ENCODE results near the gene EHD4. TPM values are rescaled to one million over a fixed set of nuclear protein-coding genes. Genes with fewer than 3 reads are reported as not detected.

EHD4 gene
- total and polyA plus RNA-seq, 9 donors = 23.1 to 38.8 (median 30.2) TPM

DNA sequence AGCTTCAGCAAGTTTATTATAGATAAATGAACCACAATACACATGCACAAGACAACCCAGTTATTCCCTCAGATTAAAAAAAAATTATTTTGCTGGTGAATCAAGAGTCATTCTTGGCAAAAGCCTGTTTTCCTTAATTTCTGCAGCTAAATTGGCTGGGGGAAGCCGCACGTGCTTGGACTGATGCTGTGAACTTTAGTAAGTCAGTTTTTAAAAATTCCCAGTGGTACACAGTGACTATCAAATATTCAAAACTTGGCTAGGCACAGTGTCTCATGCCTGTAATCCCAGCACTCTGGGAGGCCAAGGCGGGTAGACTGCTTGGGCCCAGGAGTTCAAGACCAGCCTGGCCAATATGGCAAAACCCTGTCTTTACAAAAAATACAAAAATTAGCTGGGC, 23.9 kb downstream of the EHD4 start:
- Histone ChIP-seq H3K4me1 (ENCODE audit: control insufficient read depth, insufficient read depth, low read length) (peaks cover 65% of the 10 kb centered on the region), H3K36me3 (ENCODE audit: control insufficient read depth, insufficient read depth, low read length) (peaks cover 26% of the 10 kb centered on the region), H3K27ac (ENCODE audit: low read length) (no peak overlapping the region), H3K4me3 (ENCODE audit: low read length) (no peak overlapping the region), H3K9me3 (replicated peaks; ENCODE audit: control insufficient read depth, low read depth, low read length) (no peaks in the 10 kb centered on the region), H3K27me3 (ENCODE audit: control insufficient read depth, insufficient read depth, low read length) (no peaks in the 10 kb centered on the region)
- DNase-seq = peak; percentile 91
- 60% methylated on average over 1 of the region's 3 CpGs for WGBS (ENCODE audit: insufficient coverage)

- DNase-seq = no peak
- H3K4me3 ChIP-seq (ENCODE audit: low read length) = no peak overlapping the region
- no peaks in the 10 kb centered on the region for H3K27me3 ChIP-seq (ENCODE audit: control insufficient read depth, insufficient read depth, low read length)
- WGBS (ENCODE audit: insufficient coverage) = no CpG with 5 or more reads among the region's 2 CpGs
- H3K36me3 ChIP-seq (ENCODE audit: control insufficient read depth, insufficient read depth, low read length) = peaks cover 21% of the 10 kb centered on the region
- no peaks in the 10 kb centered on the region for H3K9me3 ChIP-seq (replicated peaks; ENCODE audit: control insufficient read depth, low read depth, low read length)
- H3K27ac ChIP-seq (ENCODE audit: low read length) = no peak overlapping the region
- H3K4me1 ChIP-seq (ENCODE audit: control insufficient read depth, insufficient read depth, low read length) = peaks cover 76% of the 10 kb centered on the region
These were observed 25.4 kb downstream of the EHD4 start for GRCh38 chr15:41946970-41947369.

DNA sequence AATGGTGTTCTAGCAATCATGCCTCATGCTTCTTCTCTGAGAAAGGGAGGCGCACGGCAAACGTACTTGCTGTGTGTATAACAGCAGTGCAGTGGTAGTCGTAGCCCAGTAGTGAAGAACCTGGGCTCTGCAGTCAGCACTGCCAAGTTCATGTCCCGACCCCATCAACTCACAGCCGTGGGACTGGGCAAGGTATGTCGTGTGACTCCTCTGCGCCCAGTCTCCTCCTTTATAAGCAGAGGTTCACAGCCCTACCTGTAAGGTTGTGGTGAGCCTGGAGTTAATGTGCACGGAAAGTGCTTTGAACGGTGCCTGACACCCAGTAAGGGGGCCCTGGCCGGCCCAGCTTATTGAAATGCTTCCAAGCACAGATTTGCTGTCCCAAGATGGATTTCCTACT, 26.6 kb downstream of the EHD4 start:
- DNase-seq = no peak
- 65% methylated on average over 4 of the region's 11 CpGs for WGBS (ENCODE audit: insufficient coverage)
- H3K27me3 ChIP-seq (ENCODE audit: control insufficient read depth, insufficient read depth, low read length) = no peaks in the 10 kb centered on the region
- H3K4me1 ChIP-seq (ENCODE audit: control insufficient read depth, insufficient read depth, low read length) = peaks cover 74% of the 10 kb centered on the region
- H3K27ac ChIP-seq (ENCODE audit: low read length) = no peak overlapping the region
- no peaks in the 10 kb centered on the region for H3K9me3 ChIP-seq (replicated peaks; ENCODE audit: control insufficient read depth, low read depth, low read length)
- H3K4me3 ChIP-seq (ENCODE audit: low read length) = no peak overlapping the region
- peaks cover 15% of the 10 kb centered on the region for H3K36me3 ChIP-seq (ENCODE audit: control insufficient read depth, insufficient read depth, low read length)

GRCh38 chr15:41945221-41945620, 27.1 kb downstream of the EHD4 start:
- Histone ChIP-seq H3K27ac (ENCODE audit: low read length) (peak overlapping the region; percentile 39), H3K9me3 (replicated peaks; ENCODE audit: control insufficient read depth, low read depth, low read length) (no peaks in the 10 kb centered on the region), H3K4me1 (ENCODE audit: control insufficient read depth, insufficient read depth, low read length) (peaks cover 75% of the 10 kb centered on the region), H3K36me3 (ENCODE audit: control insufficient read depth, insufficient read depth, low read length) (peaks cover 12% of the 10 kb centered on the region), H3K27me3 (ENCODE audit: control insufficient read depth, insufficient read depth, low read length) (no peaks in the 10 kb centered on the region), H3K4me3 (ENCODE audit: low read length) (no peak overlapping the region)
- 69% methylated on average over 6 of the region's 6 CpGs for WGBS (ENCODE audit: insufficient coverage)
- DNase-seq = no peak

DNA sequence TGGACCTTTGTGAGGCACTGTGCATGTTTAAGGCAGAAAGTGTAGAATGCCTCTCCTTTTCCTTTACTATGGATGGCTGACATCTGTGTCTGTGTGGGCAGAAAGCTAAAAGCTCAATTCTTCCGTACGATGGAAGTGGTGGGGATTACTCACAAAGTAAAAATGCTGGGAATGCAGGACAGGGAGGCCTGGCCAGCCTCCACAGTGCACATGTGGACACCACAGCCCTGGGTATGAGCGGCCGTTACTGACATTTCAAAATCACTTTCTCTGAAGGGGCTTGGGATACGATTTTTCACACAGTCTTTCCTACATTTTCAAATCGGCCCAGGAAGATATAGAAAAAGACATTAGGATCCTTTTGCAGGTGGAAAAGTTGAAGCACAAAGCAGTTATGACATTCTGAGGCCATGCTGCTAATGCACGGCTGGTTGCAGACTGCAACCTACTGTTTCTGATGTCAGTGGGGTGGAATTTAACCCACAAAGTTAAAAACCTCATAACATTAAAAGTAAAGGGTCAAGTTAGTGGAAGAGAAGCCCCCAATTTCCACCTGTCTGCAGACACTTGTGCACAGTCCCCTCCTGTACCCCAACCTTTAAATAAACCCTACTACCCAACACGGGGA, 27.9 kb downstream of the EHD4 start:
- Histone ChIP-seq H3K27me3 (ENCODE audit: control insufficient read depth, insufficient read depth, low read length) (no peaks in the 10 kb centered on the region), H3K9me3 (replicated peaks; ENCODE audit: control insufficient read depth, low read depth, low read length) (no peaks in the 10 kb centered on the region), H3K4me1 (ENCODE audit: control insufficient read depth, insufficient read depth, low read length) (peaks cover 73% of the 10 kb centered on the region), H3K36me3 (ENCODE audit: control insufficient read depth, insufficient read depth, low read length) (peaks cover 6% of the 10 kb centered on the region), H3K4me3 (ENCODE audit: low read length) (no peak overlapping the region), H3K27ac (ENCODE audit: low read length) (peak overlapping the region; percentile 81)
- 14% methylated on average over 5 of the region's 8 CpGs for WGBS (ENCODE audit: insufficient coverage)
- peak; percentile 83 for DNase-seq

GRCh38 chr15:41943543-41944312, 28.6 kb downstream of the EHD4 start:
- 80% methylated on average over 5 of the region's 6 CpGs for WGBS (ENCODE audit: insufficient coverage)
- no peak overlapping the region for H3K4me3 ChIP-seq (ENCODE audit: low read length)
- H3K4me1 ChIP-seq (ENCODE audit: control insufficient read depth, insufficient read depth, low read length) = peaks cover 73% of the 10 kb centered on the region

DNA sequence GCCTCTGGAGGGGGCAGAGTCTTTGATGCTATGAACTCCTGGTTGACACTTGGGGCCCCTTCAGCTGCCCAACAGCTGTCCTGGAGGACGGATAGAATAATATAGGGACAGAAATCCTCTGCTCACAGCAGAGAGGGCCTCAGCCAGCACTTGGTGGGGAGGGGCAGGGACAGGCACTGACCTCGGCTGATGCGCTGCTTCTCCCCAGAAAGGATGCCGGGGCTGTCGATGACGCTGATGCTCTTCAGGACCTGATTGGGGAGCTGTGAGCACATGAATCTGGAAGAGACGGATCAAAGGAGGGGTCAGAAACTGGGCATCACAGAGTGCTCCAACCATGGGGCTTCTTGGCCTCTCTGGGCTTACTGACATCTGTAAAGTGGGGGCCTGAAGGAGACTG, 29.5 kb downstream of the EHD4 start:
- Histone ChIP-seq H3K27me3 (ENCODE audit: control insufficient read depth, insufficient read depth, low read length) (no peaks in the 10 kb centered on the region), H3K27ac (ENCODE audit: low read length) (no peak overlapping the region), H3K36me3 (ENCODE audit: control insufficient read depth, insufficient read depth, low read length) (peaks cover 8% of the 10 kb centered on the region), H3K4me3 (ENCODE audit: low read length) (no peak overlapping the region), H3K9me3 (replicated peaks; ENCODE audit: control insufficient read depth, low read depth, low read length) (no peaks in the 10 kb centered on the region), H3K4me1 (ENCODE audit: control insufficient read depth, insufficient read depth, low read length) (peaks cover 67% of the 10 kb centered on the region)
- DNase-seq = no peak
- WGBS (ENCODE audit: insufficient coverage) = 74% methylated on average over 5 of the region's 7 CpGs

More at GRCh38 chr15:41943543-41944312, 28.6 kb downstream of the EHD4 start:
- Histone ChIP-seq H3K9me3 (replicated peaks; ENCODE audit: control insufficient read depth, low read depth, low read length) (no peaks in the 10 kb centered on the region), H3K27ac (ENCODE audit: low read length) (peak overlapping the region; percentile 81), H3K36me3 (ENCODE audit: control insufficient read depth, insufficient read depth, low read length) (peaks cover 6% of the 10 kb centered on the region), H3K27me3 (ENCODE audit: control insufficient read depth, insufficient read depth, low read length) (no peaks in the 10 kb centered on the region)
- DNase-seq = no peak

DNA sequence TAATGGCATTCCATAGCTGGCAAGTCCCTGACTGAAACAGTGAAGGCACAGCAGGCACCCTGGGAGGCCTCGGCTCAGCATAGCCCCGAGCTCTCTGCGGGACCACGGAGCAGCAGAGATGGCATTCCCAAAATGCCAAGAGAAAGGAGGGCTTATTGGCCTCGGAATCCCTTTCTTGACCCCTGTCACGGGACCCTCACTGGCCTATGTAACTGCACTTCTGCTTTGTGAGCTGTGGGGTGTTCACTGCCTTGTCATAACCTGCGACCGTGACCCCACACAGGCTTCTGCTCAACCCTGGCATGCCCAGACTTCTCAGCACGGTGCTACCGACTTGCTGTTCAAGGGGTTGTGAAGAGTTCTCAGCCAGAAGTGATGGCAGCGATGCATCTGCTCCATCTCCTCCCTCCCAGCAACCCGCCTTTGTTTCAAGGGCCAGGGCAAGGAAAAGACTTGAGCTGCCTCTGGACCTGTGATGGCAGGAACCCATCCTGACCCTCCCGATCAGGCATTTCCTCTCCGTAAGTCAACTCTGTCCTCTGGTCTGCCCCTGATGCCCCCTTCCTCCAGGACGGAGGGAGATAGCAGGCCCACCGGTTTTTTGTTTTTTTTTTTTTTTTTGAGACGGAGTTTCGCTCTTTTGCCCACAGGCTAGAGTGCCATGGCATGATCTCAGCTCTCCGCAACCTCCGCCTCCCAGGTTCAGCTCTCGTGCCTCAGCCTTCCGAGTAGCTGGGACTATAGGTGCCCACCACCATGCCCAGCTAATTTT, 30.5 kb downstream of the EHD4 start:
- Histone ChIP-seq H3K27me3 (ENCODE audit: control insufficient read depth, insufficient read depth, low read length) (no peaks in the 10 kb centered on the region), H3K36me3 (ENCODE audit: control insufficient read depth, insufficient read depth, low read length) (peaks cover 8% of the 10 kb centered on the region), H3K9me3 (replicated peaks; ENCODE audit: control insufficient read depth, low read depth, low read length) (no peaks in the 10 kb centered on the region), H3K4me1 (ENCODE audit: control insufficient read depth, insufficient read depth, low read length) (peaks cover 66% of the 10 kb centered on the region), H3K27ac (ENCODE audit: low read length) (no peak overlapping the region), H3K4me3 (ENCODE audit: low read length) (no peak overlapping the region)
- no peak for DNase-seq
- whole genome bisulfite sequencing (ENCODE audit: insufficient coverage) = 77% methylated on average over 17 of the region's 22 CpGs

DNA sequence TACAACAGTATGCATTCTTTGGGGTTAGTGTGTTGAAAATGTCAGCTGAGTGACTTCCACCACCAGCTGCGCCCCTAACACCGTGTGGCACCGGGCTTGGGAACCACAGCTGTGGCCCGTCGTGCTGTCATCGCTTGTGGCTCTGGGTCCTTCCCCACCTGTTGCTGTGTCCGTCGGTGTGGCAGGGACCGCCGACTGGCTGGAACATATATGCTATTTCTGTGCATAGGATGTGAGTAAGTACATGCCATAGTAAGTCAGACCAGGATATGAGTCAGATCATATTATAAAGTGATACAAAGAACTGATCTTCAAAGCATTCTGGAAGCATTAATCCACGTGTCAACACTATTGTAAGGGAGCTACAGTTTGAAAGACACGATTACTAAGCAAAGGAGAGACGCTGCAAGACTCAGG, 31.9 kb downstream of the EHD4 start:
- Histone ChIP-seq H3K4me3 (ENCODE audit: low read length) (no peak overlapping the region), H3K9me3 (replicated peaks; ENCODE audit: control insufficient read depth, low read depth, low read length) (no peaks in the 10 kb centered on the region), H3K27ac (ENCODE audit: low read length) (peak overlapping the region; percentile 81), H3K27me3 (ENCODE audit: control insufficient read depth, insufficient read depth, low read length) (no peaks in the 10 kb centered on the region), H3K36me3 (ENCODE audit: control insufficient read depth, insufficient read depth, low read length) (peaks cover 8% of the 10 kb centered on the region), H3K4me1 (ENCODE audit: control insufficient read depth, insufficient read depth, low read length) (peaks cover 61% of the 10 kb centered on the region)
- DNase-seq = peak; percentile 75
- WGBS (ENCODE audit: insufficient coverage) = 71% methylated on average over 5 of the region's 13 CpGs

DNA sequence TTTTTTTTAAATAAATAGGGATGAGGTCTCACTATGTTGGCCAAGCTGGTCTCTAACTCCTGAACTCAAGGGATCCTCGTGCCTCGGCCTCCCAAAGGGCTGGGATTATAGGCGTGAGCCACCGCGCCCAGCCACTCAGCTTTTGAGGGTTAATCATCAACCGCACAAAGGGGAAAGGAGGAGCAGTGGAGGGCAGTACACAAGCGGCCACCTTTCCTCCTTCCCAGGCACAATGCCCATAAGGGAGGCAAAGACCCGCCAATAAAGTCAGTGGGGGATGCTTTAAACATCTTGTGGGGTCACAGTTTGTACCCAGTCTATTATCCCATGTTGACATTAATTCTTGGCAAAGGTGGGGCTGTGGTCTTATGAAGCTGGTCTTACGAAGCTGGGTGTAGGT, 32.4 kb downstream of the EHD4 start:
- H3K27me3 ChIP-seq (ENCODE audit: control insufficient read depth, insufficient read depth, low read length) = no peaks in the 10 kb centered on the region
- H3K36me3 ChIP-seq (ENCODE audit: control insufficient read depth, insufficient read depth, low read length) = peaks cover 8% of the 10 kb centered on the region
- DNase-seq = no peak
- H3K9me3 ChIP-seq (replicated peaks; ENCODE audit: control insufficient read depth, low read depth, low read length) = no peaks in the 10 kb centered on the region
- H3K4me3 ChIP-seq (ENCODE audit: low read length) = no peak overlapping the region
- peaks cover 58% of the 10 kb centered on the region for H3K4me1 ChIP-seq (ENCODE audit: control insufficient read depth, insufficient read depth, low read length)
- WGBS (ENCODE audit: insufficient coverage) = 85% methylated on average over 6 of the region's 9 CpGs
- peak overlapping the region; percentile 81 for H3K27ac ChIP-seq (ENCODE audit: low read length)
